Bone marrow (tissue), 2 donors: ENCODE data around the gene NOPCHAP1.
"Not testable (repeated sequence)": the region's sequence is repeated elsewhere in the genome, so short reads cannot be mapped to it uniquely, and the experiment has no call there.

Experiments used
- DNase-seq, 2 donors: peaks; one replicate each; lab custom pipeline; 2025; lab: John Stamatoyannopoulos, UW

NOPCHAP1 gene, protein sequence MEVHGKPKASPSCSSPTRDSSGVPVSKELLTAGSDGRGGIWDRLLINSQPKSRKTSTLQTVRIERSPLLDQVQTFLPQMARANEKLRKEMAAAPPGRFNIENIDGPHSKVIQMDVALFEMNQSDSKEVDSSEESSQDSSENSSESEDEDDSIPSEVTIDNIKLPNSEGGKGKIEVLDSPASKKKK

DNA sequence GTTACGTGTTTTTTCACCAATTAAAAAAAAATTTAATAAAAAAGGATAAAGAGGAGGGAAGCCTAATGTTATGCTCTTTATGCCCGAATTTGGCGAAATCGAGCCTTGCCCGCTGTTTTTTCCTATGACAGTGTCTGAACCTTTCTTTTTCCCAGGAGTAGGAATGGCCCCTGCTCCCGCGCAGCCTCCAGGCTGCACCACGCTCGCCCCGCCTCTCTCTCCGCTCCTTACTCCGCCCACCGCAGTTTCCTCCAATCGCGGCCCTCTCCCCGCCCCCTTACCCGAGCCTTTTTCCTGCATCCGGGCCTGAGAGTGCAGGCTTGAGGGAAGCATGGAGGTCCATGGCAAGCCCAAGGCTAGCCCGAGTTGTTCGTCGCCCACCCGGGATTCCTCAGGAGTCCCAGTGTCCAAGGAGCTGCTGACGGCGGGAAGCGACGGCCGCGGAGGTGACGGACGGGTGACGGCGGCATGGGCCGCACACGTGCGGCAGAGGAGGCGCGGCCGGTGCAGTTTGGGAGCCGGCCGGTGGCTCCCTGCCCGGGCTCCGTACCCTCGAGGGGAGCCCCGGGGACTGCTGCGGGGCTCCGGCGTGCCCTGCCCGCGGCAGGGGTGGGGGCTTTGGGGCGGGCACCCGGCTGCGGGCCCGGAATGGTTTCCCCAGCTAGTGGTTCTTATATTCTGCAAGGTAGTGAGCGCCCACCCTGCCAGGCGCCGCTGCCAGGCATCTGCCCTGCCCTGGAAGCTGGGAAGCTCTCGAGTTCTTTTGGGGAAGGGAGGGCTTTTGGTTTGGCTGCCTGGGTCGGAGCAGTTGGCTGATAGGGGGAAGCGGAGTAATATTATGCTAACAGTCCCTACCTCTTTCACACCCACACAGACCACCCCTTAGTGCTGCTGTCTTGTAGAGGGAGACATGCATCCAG, at the start of gene NOPCHAP1:
Gene NOPCHAP1 (plus strand): TSS at position 295 of the 920 bp plus-strand sequence. CDS start 37 bp downstream, at position 332.
- DNase-seq, result peak; percentile 61 to 66

- DNase-seq, result no peak
Measured at GRCh38 chr12:104938371-104938770, 47.7 kb upstream of the NOPCHAP1 start.

DNA sequence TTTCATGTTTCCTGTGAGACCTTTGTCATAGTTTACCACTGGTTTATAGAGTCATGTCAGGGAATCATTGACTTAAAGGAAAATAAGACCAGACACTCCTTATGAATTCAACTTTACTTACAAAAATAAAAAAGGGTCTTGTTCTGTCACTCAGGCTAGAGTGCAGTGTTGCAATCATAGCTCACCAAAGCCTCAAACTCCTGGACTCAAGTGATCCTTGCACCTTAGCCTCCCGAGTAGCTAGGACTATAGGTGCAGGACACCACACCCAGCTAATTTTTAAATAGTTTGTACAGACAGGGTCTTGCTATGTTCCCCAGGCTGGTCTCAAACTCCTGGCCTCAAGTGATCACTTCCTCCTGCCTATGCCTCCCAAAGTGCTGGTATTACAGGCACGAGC, 47.0 kb upstream of the NOPCHAP1 start:
- DNase-seq, result no peak

DNA sequence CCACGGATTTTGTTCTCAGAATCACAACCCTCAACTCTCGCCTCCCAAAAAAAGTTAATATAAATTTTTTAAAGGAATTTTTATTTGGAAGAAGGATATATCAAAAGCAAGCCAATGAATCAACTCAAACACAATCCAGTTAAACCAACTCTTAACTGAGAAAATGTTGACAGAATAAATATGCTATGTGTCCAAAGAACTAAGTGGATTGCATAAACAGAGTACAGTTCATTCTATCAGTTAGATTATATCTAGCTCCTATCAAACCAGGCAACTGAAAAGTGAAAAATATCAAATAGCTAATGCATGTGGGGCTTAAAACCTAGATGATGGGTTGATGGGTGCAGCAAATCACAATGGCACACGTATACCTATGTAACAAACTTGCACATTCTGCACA, 44.7 kb upstream of the NOPCHAP1 start:
- DNase-seq, result no peak

DNA sequence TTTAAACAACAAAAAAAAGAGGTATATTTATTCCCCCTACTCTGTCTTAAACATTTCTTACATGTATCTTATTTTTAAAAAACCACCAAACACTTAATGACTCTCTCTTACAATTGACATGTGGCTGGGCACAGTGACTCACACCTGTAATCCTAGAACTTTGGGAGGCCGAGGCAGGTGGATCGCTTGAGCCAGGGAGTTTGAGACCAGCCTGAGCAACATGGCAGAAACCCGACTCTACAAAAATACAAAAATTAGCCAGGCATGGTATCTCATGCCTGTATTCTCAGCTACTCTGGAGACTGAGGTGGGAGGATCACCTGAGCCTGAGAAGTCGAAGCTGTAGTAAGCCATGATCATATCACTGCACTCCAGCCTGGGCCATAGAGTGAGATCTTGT, 44.0 kb upstream of the NOPCHAP1 start:
- no peak for DNase-seq

- DNase-seq, result not testable (repeated sequence)
Measured at GRCh38 chr12:104943401-104943800, 42.7 kb upstream of the NOPCHAP1 start.

- DNase-seq, result no peak
Measured at GRCh38 chr12:104944252-104944651, 41.9 kb upstream of the NOPCHAP1 start.

DNA sequence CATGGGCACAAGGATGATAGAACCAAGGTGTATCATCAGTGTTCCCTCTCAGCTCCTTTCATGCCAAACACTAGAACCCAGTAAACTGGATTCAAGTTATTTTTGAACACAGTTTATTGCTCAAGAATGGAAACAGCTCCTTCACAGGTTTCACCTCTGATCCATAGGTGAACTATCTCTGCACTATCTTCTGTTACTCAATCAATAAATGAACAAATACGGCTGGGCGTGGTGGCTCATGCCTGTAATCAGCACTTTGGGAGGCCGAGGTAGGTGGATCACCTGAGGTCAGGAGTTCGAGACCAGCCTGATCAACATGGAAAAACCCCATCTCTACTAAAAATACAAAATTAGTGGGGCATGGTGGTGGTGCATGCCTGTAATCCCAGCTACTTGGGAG, 37.4 kb upstream of the NOPCHAP1 start:
- not testable (repeated sequence) for DNase-seq

DNA sequence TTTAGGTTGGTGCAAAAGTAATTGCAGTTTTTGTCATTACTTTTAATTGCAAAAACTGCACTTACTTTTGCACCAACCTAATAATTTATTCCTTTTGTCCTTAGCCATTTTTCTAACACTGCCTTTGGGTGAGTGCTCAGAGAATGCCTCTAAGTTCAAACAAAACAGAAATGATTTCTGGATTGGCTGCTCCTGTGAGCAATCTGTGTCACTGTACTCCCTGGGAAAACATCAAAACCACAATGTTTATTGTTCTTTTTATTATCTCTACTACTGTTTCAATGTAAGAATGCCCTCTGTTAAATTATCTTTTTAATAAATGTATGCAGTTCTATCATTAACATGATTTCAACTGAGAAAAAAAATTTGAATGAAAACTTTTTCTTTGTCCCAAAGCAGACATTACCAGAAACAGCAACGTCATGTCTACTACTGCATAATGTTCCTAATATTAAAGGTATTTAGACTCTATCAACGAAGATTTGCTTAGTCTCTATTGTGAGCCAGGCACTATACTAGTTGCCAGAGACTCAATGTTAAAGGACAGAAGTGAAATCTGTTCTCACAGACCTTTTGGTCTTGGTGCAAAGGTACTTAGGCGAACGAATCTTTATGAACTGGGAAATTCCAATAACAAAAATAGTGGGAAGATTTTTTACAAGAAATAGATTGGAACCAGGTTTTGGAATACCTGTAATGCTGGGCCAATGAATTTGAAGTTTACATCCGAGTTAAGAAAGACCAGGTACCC, 34.2 kb upstream of the NOPCHAP1 start:
- no peak for DNase-seq

DNA sequence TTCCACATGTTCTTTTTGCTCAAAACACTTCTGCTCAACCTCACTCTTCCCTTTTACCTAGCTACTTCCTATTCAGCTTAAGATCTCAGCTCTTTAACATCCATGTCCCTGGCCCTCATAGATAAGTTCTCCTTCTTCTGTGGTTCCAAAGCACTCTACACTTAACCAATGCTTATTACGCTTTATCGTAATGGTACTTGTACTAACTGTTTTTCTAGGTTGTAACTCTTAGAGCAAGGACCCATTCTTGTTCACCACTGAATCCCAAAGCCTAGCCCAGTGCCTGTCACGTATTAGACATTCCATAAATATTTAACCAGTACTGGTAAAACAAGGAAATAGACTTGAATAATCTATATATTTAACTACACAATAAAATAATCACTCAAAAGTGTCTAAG, 33.3 kb upstream of the NOPCHAP1 start:
- DNase-seq, result no peak

- no peak for DNase-seq
Measured at GRCh38 chr12:104953323-104953722, 32.8 kb upstream of the NOPCHAP1 start.

DNA sequence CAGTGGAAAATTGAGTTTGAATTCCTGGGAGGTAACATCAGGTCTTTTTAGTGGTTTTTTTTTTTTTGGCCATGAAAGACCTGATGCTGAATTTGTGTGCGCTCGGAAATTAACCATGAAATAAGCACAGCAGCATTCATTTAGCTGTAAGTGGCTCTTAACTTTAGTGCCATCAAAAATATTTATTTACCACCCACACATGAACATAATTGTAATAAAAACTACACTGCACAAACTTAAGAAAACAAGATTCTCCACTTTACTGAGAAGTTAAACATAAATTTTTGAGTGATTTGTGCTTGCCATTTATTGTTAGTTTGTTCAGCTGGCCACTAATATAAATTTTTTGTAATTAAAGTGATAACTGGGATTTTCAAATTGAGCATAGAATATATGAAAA, 30.4 kb upstream of the NOPCHAP1 start:
- no peak for DNase-seq

DNA sequence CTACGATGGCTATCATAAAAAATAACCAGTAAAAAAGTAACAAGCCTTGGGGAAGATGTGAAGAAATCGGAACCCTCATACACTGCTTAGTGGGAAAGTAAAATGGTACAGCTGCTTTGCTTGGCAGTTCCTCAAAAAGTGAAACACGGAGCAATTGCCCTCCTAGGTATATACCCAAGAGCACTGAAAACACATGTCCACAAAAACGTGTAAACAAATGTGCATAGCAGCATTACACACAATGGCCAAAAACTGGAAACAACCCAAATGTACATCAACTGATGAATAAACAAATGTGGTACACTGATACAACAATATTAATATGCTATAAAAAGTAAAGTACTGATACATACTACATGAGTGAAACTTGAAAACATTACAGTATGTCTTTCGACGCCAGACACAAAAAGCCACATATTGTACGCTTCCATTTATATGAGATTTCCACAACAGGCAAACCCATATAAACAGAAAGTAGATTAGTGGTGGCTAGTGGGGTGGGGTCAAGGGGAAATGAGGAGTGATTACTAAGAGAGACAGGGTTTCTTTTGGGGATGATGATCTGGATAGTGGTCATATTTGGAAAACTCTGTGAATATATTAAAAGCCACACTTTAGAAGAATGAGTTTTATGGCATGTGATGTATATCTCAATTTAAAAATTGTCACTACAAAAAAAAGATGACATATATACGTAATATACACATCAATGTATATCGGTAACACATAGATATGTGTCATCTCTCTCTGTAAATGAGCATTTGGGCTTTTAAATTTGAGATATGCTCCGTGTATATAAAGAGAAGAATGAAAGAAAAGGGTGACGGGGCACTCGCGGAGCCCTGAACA, 29.0 kb upstream of the NOPCHAP1 start:
- no peak for DNase-seq

GRCh38 chr12:104957719-104958000, 28.5 kb upstream of the NOPCHAP1 start:
- no peak for DNase-seq

GRCh38 chr12:104958001-104958804, 27.9 kb upstream of the NOPCHAP1 start, which contains the start of gene SLC41A2:
Gene SLC41A2 (minus strand): TSS chr12:104958290. CDS start chr12:104928527, 29,763 bp downstream.
- DNase-seq, result peak in 1 of 2 donors; percentile 73

- DNase-seq, result no peak
Measured at GRCh38 chr12:104958805-104959334, 27.2 kb upstream of the NOPCHAP1 start.

DNA sequence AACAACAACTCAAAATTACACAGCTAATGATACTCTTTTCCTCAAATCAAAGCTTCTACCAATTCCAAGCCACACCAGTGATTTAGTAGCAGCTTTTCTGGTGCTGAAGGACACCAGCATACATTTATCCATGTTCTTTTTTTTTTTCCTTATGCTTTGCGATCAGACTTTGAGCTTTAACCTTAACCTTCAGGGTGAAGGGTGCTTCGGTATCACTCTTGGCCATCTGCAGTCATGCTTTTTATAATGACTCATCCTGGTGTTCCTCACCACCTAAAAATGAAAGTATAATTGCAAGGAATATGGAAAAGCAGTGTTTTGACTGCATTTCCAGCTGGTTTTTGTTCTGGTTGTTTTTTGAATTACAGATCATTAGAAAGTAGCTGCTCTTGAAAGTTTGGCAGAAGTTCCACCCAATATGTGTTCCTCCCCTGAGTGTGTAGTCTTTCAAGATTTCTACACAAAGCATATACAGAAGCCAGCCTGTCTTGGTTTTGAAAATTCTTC, 26.7 kb upstream of the NOPCHAP1 start:
- no peak for DNase-seq

DNA sequence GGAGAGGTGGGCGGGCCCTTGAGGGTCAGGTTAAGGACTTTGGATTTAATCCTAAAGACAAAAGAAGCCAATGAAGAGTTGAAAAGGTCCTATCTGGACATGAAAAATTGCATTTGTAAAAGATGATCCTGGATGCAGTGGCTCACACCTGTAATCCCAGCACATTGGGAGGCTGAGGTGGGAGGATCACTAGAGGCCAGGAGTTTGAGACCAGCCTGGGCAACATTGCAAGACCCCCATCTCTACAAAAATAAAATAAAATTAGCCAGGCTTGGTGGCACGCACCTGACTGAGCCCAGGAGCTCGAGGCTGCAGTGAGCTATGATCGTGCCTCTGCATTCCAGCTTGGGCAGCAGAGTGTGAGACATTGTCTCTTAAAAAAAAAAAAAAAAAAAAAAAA, 25.7 kb upstream of the NOPCHAP1 start:
- no peak for DNase-seq

GRCh38 chr12:104963757-104964156, 22.4 kb upstream of the NOPCHAP1 start:
- DNase-seq, result no peak

GRCh38 chr12:104964167-104964855, 21.8 kb upstream of the NOPCHAP1 start:
- DNase-seq, result no peak
